Erythroblast (primary cell): ENCODE results near the gene GMDS.

Experiments
- GATA1 ChIP-seq: IDR thresholded peaks from 2 replicates; pipeline ENCODE4 v1.6.1; 2011; ENCODE audit warnings: low read depth, mild to moderate bottlenecking, control low read depth, low read length, moderate library complexity
- POLR2A ChIP-seq: IDR thresholded peaks from 2 replicates; pipeline ENCODE4 v1.6.1; 2011; ENCODE audit warnings: mild to moderate bottlenecking, low read length

DNA sequence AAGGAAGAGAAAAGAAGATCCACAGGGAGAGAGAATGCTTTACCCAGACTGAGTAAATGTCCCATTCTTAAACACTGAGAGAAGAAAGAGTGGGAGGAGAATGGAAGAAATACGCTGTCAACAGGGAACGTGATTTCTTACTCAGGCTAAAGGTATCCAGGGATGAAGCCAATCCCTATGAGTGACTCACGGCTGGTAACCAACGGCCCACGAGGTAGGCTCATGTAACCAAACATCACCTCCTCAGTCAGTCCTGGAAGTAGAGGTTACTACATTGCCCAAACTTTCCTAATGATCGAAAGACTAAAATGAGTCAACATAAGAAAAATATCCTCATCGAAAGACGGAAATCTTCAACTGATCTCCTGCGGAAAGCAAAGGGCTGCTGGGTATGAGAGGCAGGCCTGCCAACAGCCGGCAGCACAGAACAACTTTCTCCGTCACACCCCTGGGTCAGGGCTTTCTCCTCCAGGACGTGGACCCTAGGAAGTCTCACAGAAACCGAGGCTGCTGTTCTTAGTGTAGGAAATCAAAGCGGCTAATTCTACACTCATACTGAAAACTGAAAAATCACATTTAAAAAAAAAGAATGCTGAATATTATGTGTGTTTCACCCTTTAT lies 292.6 kb downstream of the GMDS start:
- TF ChIP-seq POLR2A: no peak
- no peak for TF ChIP-seq GATA1
